HepG2 (cell line): ENCODE data around the gene TPRG1L.

Experiments used
- CHD2 ChIP-seq: IDR thresholded peaks from 2 replicates; pipeline ENCODE4 v1.6.1; 2011; ENCODE audit warnings: low read depth, low read length, improper control_type of control experiment
- FOSL1 ChIP-seq: sonication (generic); formaldehyde crosslinking; IDR thresholded peaks from 2 replicates; pipeline ENCODE4 v1.9.0; 2021; ENCODE audit warnings: missing genetic modification reagents, borderline replicate concordance
- HOXD1 ChIP-seq: sonication (generic); formaldehyde crosslinking; IDR thresholded peaks from 2 replicates; pipeline ENCODE4 v1.5.0; 2020; ENCODE audit warnings: missing genetic modification reagents
- JUNB ChIP-seq: sonication (generic); formaldehyde crosslinking; IDR thresholded peaks from 2 replicates; pipeline ENCODE4 v1.8.0; 2022; ENCODE audit warnings: missing genetic modification reagents, mild to moderate bottlenecking, borderline replicate concordance
- MTA1 ChIP-seq: sonication (generic); formaldehyde crosslinking; IDR thresholded peaks from 2 replicates; pipeline ENCODE4 v1.4.0; 2020; ENCODE audit warnings: missing genetic modification reagents, mild to moderate bottlenecking, borderline replicate concordance
- POLR2AphosphoS5 ChIP-seq: IDR thresholded peaks from 2 replicates; pipeline ENCODE4 v1.6.1; 2012; ENCODE audit warnings: low read depth, low read length
- SMARCE1 ChIP-seq: fragments of 450-650 bp; IDR thresholded peaks from 2 replicates; pipeline ENCODE4 v1.6.1; 2017; ENCODE audit warnings: borderline replicate concordance
- TSC22D2 ChIP-seq: sonication (generic); formaldehyde crosslinking; IDR thresholded peaks from 2 replicates; pipeline ENCODE4 v1.5.1; 2020; ENCODE audit warnings: missing genetic modification reagents, mild to moderate bottlenecking, borderline replicate concordance
- ZBTB21 ChIP-seq: sonication (generic); formaldehyde crosslinking; IDR thresholded peaks from 2 replicates; pipeline ENCODE4 v1.4.0; 2020; ENCODE audit warnings: missing genetic modification reagents
- ZNF343 ChIP-seq: sonication (generic); formaldehyde crosslinking; IDR thresholded peaks from 2 replicates; pipeline ENCODE4 v1.4.0; 2020; ENCODE audit warnings: mild to moderate bottlenecking, missing genetic modification reagents
- TF ChIP-seq, protein P1 (sequence below): sonication (generic); formaldehyde crosslinking; IDR thresholded peaks from 2 replicates; pipeline ENCODE4 v1.5.0; 2020; ENCODE audit warnings: mild to moderate bottlenecking, missing genetic modification reagents, moderate library complexity
- TF ChIP-seq, protein P2 (sequence below): sonication (generic); formaldehyde crosslinking; IDR thresholded peaks from 2 replicates; pipeline ENCODE4 v1.8.0; 2022; ENCODE audit warnings: missing genetic modification reagents, mild to moderate bottlenecking, inconsistent platforms, borderline replicate concordance
- TF ChIP-seq, protein P3 (sequence below): sonication (generic); formaldehyde crosslinking; conservative IDR thresholded peaks from 2 replicates; pipeline ENCODE4 v1.4.0; 2020; ENCODE audit warnings: missing genetic modification reagents

DNA sequence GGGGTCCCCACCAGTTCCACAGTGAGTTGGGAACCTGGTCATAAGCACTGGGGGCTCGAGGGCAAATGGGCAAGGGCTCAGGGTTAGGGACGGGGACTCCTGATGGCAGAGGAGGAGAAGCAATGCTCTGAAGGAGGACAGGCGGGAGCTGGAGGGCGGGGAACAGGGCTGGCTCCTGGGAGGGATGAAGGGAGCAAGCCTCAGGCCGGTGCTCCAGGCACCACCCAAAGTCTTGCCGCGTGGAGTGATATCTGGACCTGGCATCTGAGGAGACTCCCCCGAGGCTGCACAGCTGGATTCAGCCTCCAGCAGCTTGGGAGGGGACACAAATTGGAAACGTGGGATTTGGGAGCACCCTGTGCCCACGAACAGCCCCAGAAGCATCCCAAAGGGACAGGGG is 24.5 kb upstream of the TPRG1L start:
- TF ChIP-seq POLR2AphosphoS5 = no peak
- no peak for TF ChIP-seq MTA1 (CRISPR knock-in tag)
- no peak for TF ChIP-seq FOSL1 (CRISPR knock-in tag)
- no peak for TF ChIP-seq SMARCE1
- no peak for TF ChIP-seq HOXD1
- TF ChIP-seq ZNF343 (CRISPR knock-in tag) = no peak
- TF ChIP-seq JUNB (CRISPR knock-in tag) = no peak
- TF ChIP-seq ZBTB21 (CRISPR knock-in tag) = no peak
- TF ChIP-seq, protein P1, sequence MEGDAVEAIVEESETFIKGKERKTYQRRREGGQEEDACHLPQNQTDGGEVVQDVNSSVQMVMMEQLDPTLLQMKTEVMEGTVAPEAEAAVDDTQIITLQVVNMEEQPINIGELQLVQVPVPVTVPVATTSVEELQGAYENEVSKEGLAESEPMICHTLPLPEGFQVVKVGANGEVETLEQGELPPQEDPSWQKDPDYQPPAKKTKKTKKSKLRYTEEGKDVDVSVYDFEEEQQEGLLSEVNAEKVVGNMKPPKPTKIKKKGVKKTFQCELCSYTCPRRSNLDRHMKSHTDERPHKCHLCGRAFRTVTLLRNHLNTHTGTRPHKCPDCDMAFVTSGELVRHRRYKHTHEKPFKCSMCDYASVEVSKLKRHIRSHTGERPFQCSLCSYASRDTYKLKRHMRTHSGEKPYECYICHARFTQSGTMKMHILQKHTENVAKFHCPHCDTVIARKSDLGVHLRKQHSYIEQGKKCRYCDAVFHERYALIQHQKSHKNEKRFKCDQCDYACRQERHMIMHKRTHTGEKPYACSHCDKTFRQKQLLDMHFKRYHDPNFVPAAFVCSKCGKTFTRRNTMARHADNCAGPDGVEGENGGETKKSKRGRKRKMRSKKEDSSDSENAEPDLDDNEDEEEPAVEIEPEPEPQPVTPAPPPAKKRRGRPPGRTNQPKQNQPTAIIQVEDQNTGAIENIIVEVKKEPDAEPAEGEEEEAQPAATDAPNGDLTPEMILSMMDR (CRISPR knock-in tag) = no peak
- TF ChIP-seq TSC22D2 (CRISPR knock-in tag) = no peak
- no peak for TF ChIP-seq CHD2
- TF ChIP-seq, protein P2, sequence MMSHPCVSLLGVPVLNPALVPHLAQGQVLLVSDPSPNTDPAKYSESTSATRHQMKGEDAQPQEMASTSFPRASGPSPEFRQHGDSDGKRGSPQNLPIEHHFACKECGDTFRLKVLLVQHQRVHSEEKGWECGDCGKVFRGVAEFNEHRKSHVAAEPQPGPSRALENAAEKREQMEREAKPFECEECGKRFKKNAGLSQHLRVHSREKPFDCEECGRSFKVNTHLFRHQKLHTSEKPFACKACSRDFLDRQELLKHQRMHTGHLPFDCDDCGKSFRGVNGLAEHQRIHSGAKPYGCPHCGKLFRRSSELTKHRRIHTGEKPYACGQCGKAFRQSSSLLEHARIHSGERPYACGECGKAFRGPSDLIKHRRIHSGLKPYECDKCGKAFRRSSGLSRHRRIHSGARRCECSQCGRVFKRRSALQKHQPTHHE (CRISPR knock-in tag) = no peak
- TF ChIP-seq, protein P3, sequence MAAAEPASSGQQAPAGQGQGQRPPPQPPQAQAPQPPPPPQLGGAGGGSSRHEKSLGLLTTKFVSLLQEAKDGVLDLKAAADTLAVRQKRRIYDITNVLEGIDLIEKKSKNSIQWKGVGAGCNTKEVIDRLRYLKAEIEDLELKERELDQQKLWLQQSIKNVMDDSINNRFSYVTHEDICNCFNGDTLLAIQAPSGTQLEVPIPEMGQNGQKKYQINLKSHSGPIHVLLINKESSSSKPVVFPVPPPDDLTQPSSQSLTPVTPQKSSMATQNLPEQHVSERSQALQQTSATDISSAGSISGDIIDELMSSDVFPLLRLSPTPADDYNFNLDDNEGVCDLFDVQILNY = no peak
